Ishikawa (cell line): ENCODE data around the gene PRR15L.

Experiments
- CEBPB ChIP-seq: IDR thresholded peaks from 2 replicates; pipeline ENCODE4 v1.6.1; 2012
- CREB1 ChIP-seq: IDR thresholded peaks from 2 replicates; pipeline ENCODE4 v1.6.1; 2012; ENCODE audit warnings: low read depth
- EGR1 ChIP-seq: IDR thresholded peaks from 2 replicates; pipeline ENCODE4 v1.6.1; 2012
- EP300 ChIP-seq: IDR thresholded peaks from 2 replicates; pipeline ENCODE4 v1.6.1; 2012; ENCODE audit warnings: borderline replicate concordance
- FOXM1 ChIP-seq: IDR thresholded peaks from 2 replicates; pipeline ENCODE4 v1.6.1; 2012; ENCODE audit warnings: low read depth, borderline replicate concordance
- NFIC ChIP-seq: IDR thresholded peaks from 2 replicates; pipeline ENCODE4 v1.6.1; 2012
- RAD21 ChIP-seq: IDR thresholded peaks from 2 replicates; pipeline ENCODE4 v1.6.1; 2012; ENCODE audit warnings: low read depth
- REST ChIP-seq: IDR thresholded peaks from 2 replicates; pipeline ENCODE4 v1.6.1; 2012; ENCODE audit warnings: low read depth, mild to moderate bottlenecking
- TAF1 ChIP-seq: IDR thresholded peaks from 2 replicates; pipeline ENCODE4 v1.6.1; 2012; ENCODE audit warnings: low read depth, mild to moderate bottlenecking
- TEAD4 ChIP-seq: IDR thresholded peaks from 2 replicates; pipeline ENCODE4 v1.6.1; 2012
- USF1 ChIP-seq: IDR thresholded peaks from 2 replicates; pipeline ENCODE4 v1.6.1; 2012
- YY1 ChIP-seq: IDR thresholded peaks from 2 replicates; pipeline ENCODE4 v1.6.1; 2012; ENCODE audit warnings: low read depth
- ZBTB7A ChIP-seq: IDR thresholded peaks from 2 replicates; pipeline ENCODE4 v1.6.1; 2012; ENCODE audit warnings: low read depth
- TF ChIP-seq, protein P1 (sequence below): IDR thresholded peaks from 2 replicates; pipeline ENCODE4 v1.6.1; 2012

- TF ChIP-seq USF1 (no peak), EP300 (no peak), RAD21 (no peak), TEAD4 (no peak), CREB1 (no peak), TAF1 (no peak), REST (no peak), ZBTB7A (no peak), EGR1 (no peak), FOXM1 (no peak), YY1 (no peak), NFIC (no peak), CEBPB (no peak)
- TF ChIP-seq, protein P1, sequence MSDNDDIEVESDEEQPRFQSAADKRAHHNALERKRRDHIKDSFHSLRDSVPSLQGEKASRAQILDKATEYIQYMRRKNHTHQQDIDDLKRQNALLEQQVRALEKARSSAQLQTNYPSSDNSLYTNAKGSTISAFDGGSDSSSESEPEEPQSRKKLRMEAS, result no peak
Measured at GRCh38 chr17:47937941-47938340, 19.7 kb downstream of the PRR15L start.
